ENCODE data around the gene ANKRD24.

GRCh38 chr19:4272894-4273293, 90.4 kb downstream of the ANKRD24 start:
- TF ChIP-seq CTCF (IDR thresholded peaks at IDR 0.05) (no peak), POLR2A (IDR thresholded peaks at IDR 0.05) (no peak)

Data from thyroid gland (tissue), 4 donors.